ENCODE data around the gene KREMEN2. TPM values are rescaled to one million over a fixed set of nuclear protein-coding genes. Genes with fewer than 3 reads are reported as not detected.
"Not testable (repeated sequence)": the region's sequence is repeated elsewhere in the genome, so short reads cannot be mapped to it uniquely, and the experiment has no call there.

The KREMEN2 gene, protein sequence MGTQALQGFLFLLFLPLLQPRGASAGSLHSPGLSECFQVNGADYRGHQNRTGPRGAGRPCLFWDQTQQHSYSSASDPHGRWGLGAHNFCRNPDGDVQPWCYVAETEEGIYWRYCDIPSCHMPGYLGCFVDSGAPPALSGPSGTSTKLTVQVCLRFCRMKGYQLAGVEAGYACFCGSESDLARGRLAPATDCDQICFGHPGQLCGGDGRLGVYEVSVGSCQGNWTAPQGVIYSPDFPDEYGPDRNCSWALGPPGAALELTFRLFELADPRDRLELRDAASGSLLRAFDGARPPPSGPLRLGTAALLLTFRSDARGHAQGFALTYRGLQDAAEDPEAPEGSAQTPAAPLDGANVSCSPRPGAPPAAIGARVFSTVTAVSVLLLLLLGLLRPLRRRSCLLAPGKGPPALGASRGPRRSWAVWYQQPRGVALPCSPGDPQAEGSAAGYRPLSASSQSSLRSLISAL
- not detected for total RNA-seq
- long read RNA-seq: 0 reads

DNA sequence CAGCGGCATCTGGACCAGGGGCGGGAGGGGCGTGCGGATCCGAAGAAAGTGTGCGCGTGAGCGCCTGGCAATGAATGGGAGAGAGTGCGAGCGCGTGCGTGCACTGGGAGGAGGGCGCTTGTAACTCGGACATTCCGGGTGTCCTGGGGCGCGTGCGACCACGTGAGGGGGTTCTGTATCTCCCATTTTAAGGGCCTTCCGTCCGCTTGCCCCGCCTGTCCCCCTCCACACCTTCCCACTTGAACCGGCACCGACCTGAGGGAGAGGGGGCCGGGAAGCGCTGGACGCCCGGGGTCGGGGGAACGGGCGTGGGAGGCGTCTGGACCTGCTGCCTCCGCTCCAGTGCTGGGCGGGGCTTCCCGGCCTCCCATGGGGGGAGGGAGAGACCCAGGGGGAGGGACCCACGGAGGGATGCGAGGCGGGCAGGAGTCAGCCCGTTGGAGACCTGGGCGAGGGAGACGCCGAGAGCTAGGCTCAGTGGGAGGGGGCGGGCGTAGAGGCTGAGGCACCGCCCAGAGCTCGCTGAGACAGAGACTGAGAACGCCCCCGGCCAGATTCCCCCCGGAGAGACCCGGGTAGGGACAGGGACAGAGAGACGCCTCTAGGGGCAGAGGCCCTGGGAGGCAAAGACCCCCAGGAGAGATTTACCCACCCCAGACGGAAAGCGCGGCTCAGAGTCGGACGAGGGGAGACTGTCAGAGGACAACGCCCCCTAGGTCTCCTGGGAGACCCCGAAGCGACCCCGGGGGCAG lies at the start of gene KREMEN2:
Gene KREMEN2, plus strand, starts transcription at position 553 of the 752 bp plus-strand sequence. CDS start 246 bp downstream, outside the sequence.
- no peak for DNase-seq (ENCODE audit: low spot score)

DNA sequence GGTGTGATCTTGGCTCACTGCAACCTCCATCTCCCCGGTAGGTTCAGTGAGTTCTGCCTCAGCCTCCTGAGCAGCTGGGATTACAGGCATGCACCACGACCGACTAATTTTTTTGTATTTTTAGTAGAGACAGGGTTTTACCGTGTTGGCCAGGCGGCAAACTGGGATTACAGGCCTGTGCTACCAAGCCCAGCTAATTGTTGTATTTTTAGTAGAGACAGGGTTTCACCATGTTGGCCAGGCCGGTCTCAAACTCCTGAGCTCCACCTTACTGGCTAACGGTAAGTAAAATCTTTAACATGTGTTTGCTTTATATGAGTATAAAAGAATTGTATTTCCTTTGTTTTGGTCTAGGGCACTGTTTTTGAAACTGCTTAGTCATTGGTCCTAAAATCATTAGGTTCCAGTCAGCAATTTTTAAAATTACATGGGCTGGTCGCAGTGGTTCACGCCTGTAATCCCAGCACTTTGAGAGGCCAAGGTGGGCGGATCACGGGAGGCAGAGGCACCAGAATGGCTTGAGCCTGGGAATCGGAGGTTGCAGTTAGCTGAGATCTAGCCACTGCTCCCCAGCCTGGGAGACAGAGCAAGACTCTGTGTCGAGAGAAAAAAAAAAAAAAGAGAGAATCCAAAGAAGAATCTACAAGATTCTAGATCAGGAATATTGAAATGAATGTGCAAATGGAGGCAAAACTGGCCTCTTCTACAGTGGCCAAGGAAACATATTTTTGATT lies 48.7 kb upstream of the KREMEN2 start:
- DNase-seq (ENCODE audit: low spot score): no peak

DNA sequence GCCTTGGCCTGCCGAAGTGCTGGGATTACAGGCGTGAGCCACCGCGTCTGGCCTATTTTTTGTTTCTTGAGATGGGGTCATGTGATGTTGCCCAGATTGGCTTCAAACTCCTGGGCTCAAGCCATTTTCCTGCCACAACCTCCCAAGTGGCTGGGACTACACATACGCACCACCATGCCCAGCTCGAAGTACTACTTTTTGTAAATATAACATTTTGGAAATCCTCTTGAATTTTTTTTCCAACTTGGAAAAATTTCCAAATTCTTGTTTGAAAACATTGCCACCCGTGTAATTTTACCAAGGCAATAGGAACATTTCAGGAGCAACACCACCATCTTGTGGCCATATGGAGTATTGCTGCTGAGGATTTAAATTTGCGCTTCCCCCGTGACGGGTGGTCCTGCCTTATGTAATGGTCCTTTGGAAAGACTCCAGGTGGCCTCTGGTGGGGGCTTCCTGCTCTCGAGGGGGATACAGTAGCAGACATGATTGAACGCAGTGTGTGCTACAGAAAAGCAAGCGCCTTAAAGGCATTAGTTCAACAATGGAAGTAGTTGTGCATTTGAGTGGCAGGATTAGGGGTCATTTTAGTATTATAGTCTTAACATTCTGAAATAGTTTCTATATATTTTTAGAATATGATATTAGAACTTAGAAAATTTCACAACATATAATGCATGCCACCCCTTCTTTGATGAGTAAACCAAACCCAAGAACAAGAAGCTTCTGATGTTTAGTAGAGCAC lies 44.4 kb upstream of the KREMEN2 start:
- DNase-seq (ENCODE audit: low spot score): no peak

DNA sequence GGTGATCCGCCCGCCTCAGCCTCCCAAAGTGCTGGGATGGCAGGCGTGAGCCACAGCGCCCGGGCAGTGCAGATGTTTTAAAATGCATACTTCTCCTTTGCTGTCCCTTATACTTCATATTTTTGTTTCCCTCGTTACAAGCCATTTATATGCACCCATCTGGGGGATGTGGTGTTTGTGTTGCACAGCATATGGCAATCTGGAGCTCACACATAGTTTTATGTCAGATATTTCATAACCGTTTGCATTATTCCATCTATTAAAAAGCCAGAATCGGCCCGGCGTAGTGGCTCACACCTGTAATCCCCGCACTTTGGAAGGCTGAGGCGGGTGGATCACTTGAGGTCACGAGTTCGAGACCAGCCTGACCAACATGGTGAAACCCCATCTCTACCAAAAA lies 40.6 kb upstream of the KREMEN2 start:
- DNase-seq (ENCODE audit: low spot score): no peak

DNA sequence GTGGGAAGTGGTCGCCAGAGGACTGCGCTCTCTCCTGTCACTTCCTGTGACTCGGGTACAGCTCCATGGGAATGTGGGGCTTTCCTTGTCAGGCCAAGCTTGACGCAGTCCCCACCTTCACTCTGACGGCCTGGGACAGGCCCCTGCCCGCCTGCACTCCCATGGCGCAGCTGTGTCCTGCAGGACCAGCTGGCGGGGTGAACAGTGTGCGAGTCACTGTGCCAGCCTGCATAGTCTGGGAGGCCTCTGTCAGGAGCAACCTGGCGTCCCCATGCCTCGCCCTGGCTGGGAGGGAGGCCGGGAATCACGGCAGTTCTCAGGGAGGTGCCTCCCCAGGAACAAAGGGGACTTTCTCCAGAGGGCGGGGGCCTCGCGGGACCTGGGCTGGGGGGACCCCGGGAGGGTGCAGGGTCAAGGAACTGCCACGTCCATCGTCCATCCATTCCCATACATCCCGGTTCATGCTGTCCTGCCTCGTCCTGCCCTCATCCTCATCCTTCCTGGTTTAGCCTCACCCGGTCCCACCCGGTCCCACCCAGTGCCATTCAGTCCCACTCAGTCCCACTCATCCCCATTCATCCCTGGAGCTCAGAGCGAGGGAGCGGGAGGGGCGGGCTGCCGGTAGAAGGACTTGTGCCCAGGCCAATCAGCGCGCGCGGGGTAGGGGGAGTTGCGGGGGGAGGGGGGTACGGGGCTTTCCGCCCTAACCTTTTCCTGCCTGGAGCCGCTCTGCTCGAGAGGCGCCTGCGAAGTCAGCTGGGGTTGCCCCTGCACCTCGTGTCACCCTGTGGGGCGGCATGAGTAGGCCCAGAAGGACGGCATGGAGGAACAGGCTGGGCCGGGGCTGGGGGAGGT lies 38.9 kb upstream of the KREMEN2 start:
- no peak for DNase-seq (ENCODE audit: low spot score)

DNA sequence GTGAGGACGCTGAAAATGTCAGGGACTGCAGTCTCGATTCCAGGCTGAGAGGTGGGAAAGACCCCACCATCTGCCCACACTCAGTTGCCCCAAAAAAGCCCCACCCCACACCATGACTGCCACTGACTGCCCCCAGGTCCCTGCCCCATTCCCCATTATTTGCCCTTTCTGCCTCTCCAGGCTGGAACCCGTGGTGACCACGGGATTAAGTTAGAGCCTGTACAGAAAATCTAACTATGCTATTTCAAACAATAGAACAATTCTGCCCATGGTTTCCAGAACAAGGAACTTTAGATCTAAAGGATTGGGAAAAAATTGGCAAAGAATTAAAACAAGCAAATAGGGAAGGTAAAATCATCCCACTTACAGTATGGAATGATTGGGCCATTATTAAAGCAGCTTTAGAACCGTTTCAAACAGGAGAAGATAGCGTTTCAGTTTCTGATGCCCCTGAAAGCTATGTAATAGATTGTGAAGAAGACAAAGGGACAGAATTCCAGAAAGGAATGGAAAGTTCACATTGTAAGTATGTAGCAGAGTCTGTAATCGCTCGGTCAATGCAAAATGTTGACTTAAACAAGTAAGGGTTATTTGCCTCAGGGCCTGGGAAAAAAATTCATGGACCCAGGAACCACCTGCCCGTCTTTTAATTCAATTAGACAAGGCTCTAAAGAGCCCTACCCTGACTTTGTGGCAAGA lies 38.0 kb upstream of the KREMEN2 start:
- no peak for DNase-seq (ENCODE audit: low spot score)

DNA sequence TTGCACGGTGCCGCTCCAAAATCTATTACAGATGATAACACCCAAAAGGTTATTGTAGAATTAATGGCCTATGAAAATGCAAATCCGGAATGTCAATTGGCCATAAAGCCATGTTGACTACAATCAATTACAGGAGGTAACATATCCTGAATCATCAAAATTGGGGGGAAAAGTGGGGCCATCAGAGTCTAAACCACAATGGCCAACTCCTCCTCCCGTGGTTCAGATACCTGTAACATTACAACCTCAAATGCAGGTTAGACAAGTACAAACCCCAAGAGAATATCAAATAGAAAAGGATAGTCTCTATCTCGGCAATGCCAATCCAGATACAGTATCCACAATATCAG lies 37.5 kb upstream of the KREMEN2 start:
- DNase-seq (ENCODE audit: low spot score): no peak

DNA sequence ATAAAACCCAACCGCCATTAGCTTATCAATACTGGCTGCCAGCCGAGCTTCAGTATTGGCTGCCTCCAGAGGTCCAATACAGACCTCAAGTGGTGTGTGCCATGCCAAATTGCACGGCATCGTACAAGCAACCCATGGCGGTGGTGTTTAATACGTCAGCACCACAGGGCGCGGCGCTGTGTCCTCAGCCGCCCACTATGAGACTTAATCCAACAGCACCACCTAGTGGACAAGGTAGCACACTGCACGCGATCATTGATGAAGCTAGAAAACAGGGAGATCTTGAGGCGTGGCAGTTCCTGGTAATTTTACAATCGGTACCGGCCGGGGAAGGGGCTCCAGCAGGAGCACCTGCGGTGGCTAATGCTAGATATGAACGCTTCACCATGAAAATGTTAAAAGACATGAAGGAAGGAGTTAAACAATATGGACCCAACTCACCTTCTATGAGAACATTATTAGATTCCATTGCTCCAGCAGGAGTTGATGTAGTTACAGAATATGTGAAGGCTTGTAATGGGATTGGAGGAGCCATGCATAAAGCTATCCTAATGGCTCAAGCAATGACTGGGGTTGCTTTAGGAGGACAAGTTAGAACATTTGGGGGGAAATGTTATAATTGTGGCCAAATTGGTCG lies 36.9 kb upstream of the KREMEN2 start:
- DNase-seq (ENCODE audit: low spot score): peak; percentile 91

DNA sequence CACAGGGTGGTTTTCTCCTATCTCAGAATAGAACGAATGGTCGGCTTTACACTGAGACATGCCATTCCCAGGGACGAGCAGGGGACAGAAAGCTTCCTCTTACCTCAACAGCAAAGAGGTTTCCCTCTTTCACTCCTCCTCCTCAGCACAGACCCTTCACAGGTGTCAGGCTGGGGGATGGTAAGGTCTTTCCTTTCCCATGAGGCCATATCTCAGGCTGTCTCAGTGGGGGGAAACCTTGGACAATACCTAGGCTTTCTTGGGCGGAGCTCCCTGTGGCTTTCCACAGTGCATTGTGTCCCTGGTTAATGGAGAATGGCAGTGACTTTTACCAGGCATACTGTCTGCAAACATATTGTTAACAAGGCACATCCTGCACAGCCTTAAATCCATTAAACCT lies 35.9 kb upstream of the KREMEN2 start:
- DNase-seq (ENCODE audit: low spot score): not testable (repeated sequence)

DNA sequence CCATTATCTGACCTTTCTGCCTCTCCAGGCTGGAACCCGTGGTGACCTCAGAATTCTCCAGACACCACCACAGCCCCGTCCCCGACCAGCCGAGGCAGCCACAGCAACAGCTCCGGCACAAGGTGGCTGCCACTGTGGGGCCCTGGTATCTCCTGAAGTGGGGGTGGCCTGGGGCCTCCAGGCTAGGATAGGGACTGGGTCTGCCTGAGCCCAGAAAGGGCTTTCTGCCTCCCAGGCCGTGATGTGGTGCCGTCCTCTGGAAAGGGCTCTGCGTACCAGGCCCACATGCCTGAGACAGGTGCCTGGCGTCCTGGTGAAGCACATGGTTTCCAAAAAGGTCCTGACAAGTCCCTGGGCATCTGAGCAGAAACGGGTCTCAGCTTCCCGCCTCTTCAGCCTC lies 35.3 kb upstream of the KREMEN2 start:
- no peak for DNase-seq (ENCODE audit: low spot score)

DNA sequence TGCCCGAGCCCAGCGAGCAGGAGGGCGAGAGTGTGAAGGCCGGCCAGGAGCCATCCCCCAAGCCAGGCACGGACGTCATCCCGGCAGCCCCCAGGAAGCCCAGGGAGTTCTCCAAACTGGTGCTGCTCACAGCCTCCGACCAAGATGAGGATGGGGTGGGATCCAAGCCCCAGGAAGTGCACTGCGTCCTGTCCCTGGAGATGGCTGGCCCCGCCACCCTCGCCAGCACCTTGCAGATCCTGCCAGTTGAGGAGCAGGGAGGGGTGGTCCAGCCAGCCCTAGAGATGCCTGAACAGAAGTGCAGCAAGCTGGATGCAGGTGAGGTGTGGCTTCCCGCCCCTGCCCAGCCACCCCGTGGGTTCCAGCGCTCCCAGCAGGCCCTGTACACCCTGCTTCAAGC lies 34.4 kb upstream of the KREMEN2 start:
- DNase-seq (ENCODE audit: low spot score): no peak

DNA sequence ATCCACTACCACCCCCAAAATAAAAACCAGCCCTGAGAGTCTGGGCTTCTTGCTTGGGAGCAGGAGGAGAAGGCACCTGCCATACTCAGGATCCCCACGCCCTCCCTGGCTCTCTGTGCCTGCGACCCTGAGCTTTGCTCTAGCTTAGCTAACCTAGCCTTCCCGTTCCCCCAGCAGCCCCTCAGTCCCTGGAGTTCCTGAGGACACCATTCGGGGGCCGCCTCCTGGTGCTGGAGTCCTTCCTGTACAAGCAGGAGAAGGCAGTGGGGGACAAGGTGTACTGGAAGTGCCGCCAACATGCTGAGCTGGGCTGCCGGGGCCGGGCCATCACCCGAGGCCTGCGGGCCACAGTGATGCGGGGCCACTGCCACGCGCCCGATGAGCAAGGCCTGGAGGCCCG lies 33.8 kb upstream of the KREMEN2 start:
- no peak for DNase-seq (ENCODE audit: low spot score)

DNA sequence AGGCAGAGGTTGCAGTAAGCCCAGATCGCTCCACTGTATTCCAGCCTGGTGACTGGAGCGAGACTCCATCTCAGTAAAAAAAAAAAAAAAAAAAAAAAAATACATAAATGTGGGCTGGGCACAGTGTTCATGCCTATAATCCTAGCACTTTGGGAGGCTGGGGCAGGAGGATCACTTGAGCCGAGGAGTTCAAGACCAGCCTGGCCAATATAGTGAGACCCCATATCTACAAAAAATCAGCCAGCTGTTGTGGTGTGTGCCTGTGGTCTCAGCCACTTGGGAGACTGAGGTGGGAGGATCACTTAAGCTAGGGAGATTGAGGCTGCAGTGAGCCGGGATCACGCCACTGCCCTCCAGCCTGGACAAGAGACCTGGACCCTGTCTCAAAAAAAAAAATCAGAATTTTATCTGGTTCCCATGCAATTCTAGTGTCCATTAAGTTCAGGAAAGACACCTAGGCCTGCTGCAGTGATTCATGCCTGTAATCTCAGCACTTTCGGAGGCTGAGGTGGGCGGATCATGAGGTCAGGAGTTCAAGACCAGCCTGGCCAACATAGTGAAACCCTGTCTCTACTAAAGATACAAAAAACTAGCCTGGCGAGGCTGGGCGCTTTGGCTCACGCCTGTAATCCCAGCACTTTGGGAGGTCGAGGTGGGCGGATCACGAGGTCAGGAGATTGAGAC lies 32.7 kb upstream of the KREMEN2 start:
- DNase-seq (ENCODE audit: low spot score): not testable (repeated sequence)

DNA sequence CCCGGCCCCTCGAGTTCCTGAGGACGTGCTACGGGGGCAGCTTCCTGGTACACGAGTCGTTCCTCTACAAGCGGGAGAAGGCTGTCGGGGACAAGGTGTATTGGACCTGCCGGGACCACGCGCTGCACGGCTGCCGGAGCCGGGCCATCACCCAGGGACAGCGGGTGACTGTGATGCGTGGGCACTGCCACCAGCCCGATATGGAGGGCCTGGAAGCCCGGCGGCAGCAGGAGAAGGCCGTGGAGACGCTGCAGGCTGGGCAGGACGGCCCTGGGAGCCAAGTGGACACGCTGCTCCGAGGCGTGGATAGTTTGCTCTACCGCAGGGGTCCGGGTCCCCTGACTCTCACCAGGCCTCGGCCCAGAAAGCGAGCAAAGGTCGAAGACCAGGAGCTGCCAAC lies 30.9 kb upstream of the KREMEN2 start:
- no peak for DNase-seq (ENCODE audit: low spot score)

DNA sequence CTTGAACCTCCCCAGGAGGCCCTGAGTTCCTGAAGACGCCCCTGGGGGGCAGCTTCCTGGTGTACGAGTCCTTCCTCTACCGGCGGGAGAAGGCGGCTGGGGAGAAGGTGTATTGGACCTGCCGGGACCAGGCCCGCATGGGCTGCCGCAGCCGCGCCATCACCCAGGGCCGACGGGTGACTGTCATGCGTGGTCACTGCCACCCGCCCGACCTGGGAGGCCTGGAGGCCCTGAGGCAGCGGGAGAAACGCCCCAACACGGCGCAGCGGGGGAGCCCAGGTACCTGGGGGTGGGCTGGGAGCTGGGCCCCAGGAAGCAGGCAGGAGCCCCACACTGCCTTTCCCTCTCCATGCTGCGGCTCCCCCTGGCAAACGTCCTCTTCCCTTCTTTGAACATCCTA lies 30.4 kb upstream of the KREMEN2 start:
- DNase-seq (ENCODE audit: low spot score): no peak

DNA sequence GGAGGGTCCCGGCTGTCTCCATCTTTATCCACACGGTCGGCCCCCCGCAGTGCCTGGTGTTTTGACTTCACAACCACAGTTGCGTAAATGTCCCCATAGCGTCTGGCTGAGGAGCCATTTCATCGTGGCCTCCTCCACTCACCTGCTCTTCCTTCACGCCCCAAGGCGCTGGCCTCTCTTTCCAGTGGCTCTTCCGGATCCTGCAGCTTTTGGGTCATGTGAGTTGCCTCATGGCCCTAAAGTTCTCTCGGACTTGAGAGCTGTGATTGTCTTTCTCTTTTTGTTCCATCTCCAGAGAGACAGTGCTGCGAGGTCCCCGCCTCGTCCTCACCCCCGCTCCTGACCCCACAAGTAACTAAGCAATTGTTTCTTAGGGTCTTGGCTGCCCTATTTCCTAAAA lies 29.6 kb upstream of the KREMEN2 start:
- DNase-seq (ENCODE audit: low spot score): no peak

DNA sequence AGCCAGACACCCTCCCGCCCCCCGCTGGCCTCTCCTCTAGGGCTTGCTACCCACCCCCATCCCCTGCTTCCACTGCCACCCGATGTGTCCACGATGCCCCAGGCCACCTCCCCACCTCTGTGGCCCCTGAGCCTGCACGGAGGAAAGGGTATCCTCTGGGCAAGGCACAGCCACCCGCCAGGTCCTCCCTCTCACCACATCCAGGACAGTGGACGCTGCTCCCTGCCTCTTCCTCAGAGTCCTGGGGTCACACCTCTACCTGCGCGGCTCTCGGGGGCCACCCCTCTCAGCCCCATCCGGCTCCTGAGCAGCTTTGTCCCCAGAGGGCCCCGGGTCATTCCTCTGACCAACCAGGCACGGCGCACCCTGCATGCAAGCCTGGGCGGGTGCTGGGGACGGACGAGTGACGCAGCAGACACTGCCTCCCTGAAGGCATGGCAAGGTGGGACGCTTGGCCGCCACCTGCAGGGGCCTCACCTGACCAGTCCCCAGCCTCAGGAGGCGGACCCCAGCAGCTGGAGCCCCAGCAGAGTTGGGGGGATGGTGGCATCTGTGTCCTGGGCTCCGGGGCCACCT lies 27.6 kb upstream of the KREMEN2 start:
- DNase-seq (ENCODE audit: low spot score): no peak

DNA sequence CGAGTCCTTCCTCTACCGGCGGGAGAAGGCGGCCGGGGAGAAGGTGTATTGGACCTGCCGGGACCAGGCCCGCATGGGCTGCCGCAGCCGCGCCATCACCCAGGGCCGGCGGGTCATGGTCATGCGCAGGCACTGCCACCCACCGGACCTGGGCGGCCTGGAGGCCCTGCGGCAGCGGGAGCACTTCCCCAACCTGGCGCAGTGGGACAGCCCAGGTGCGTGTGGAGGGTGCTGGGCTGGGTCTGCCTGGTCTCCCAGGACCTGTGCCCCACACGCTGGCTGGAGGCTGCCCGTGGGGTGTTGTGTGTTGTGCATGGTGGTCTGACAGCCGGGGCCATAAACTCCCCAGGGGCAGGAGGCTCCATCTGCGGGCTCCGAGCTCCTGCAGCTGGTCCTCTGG lies 26.9 kb upstream of the KREMEN2 start:
- no peak for DNase-seq (ENCODE audit: low spot score)
